ENCODE measurements around the gene SORBS2. TPM values are rescaled to one million over a fixed set of nuclear protein-coding genes. Genes with fewer than 3 reads are reported as not detected.

The SORBS2 gene
- total and polyA plus RNA-seq, 8 donors = 24.2 to 50.8 (median 35.5) TPM

DNA sequence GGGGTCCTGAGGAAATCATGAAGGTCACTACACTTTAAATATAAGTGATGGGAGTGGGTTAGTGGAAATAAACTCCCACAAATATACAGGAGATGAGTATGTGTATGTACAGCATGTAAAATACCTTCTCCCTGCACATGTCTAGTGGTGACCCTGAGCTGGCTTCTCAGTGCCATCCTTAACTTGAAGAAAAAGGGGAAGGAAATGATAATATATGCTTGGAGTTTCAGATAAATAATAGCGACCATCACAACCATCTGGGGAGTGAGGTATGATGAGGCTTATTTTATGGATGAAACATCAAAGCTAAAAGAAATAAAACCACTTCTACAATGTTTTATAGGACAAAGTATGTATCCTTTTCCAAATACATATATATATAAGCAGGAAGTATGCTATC is 41.0 kb upstream of the SORBS2 start:
- H3K27ac ChIP-seq = no peak overlapping the region
- H3K36me3 ChIP-seq = no peaks in the 10 kb centered on the region
- ATAC-seq (no peak), DNase-seq (no peak)
- TF ChIP-seq, protein P1, sequence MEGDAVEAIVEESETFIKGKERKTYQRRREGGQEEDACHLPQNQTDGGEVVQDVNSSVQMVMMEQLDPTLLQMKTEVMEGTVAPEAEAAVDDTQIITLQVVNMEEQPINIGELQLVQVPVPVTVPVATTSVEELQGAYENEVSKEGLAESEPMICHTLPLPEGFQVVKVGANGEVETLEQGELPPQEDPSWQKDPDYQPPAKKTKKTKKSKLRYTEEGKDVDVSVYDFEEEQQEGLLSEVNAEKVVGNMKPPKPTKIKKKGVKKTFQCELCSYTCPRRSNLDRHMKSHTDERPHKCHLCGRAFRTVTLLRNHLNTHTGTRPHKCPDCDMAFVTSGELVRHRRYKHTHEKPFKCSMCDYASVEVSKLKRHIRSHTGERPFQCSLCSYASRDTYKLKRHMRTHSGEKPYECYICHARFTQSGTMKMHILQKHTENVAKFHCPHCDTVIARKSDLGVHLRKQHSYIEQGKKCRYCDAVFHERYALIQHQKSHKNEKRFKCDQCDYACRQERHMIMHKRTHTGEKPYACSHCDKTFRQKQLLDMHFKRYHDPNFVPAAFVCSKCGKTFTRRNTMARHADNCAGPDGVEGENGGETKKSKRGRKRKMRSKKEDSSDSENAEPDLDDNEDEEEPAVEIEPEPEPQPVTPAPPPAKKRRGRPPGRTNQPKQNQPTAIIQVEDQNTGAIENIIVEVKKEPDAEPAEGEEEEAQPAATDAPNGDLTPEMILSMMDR (IDR thresholded peaks at IDR 0.05) = no peak
- peaks cover 0 to 5% of the 10 kb centered on the region in 2 donors for H3K9me3 ChIP-seq
- no peaks in the 10 kb centered on the region for H3K27me3 ChIP-seq
- H3K4me1 ChIP-seq = no peaks in the 10 kb centered on the region
- intact Hi-C loops (cut with DNase I) = no loop called here
- no peak overlapping the region for H3K4me3 ChIP-seq

DNA sequence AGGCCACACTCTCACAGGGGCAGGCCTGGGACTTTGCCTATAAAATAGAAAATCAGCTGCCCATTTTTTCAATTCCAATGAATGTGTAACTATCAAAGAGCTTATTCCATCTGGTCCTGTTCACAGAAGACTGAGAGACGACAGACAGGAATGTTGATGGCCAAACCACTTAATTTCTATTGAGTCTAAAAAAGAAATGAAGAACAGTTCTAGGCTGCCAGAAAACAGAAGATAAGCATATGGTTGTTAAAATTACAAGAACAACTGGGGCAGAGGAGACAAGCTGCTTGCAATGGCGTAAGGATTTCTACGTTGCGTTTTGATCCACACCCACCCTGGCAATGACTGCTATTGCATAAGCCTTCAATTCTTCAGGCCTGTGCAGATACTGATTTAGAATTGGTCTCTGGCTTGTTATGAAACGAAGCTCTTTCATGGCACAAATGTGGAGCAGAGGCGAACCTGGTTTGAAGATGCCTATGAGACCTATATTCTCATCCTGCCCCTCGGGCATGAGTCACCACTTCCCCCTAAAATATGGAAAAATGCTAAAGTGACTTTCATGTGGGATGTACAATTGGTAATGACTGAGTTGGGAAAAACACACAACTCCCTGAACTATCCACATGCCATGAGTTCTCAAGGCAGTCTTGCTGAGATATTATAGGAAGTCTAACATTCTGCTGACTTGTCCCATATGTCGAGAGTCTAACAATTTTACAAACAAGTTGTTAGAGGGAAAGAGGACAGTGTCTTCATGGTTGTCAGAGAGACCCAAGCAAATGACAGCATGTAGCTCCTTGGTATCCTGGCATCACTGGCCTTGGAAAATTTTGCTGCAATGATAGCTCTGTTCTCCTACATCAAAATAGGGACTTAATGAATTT is 37.9 kb upstream of the SORBS2 start:
- TF ChIP-seq, protein P1 (IDR thresholded peaks at IDR 0.05) = no peak
- Histone ChIP-seq H3K9me3 (no peaks in the 10 kb centered on the region), H3K4me3 (no peak overlapping the region), H3K36me3 (no peaks in the 10 kb centered on the region), H3K27me3 (no peaks in the 10 kb centered on the region), H3K4me1 (no peaks in the 10 kb centered on the region), H3K27ac (no peak overlapping the region)
- ATAC-seq (peak; percentile 40), DNase-seq (peak in 2 of 4 donors; percentile 62 to 82)
- intact Hi-C loops (cut with DNase I) = no loop called here

DNA sequence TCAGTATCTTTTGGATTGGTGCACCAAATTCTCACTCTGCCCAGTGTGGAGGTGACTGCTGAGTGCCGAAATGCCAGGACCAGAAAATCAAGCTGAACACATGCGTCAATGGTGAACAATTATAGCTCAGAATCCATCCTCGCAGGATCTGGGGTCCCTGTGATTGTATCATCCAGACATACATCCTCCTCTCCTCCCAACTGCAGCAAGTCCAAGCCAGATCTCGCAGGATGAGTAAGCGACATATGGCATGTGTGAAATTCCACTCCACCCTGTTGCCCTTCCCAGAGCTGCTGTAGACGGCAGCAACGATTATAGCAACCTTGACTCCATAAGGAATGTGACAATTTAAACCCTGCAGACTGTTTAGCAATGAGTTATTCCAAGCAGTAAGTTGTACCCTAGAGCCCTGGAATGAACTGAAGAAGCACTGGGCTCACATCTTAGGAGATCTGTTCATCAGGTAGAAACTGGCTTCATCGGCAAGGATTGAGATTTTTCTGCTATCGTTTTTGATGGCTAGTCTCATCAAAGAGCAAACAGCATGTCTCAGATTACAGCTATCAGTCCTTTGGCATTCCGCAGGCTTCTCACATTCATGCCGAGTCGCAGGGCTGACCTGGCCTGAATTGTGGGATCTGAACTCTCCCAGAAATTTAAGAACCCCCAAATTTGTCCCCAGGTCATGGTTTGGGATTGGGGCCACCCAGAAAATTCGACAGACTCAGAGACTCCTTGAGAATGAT is 35.5 kb upstream of the SORBS2 start:
- no peaks in the 10 kb centered on the region for H3K36me3 ChIP-seq
- TF ChIP-seq, protein P1 (IDR thresholded peaks at IDR 0.05) = no peak
- DNase-seq (no peak), ATAC-seq (no peak)
- H3K9me3 ChIP-seq = no peaks in the 10 kb centered on the region
- no peak overlapping the region for H3K4me3 ChIP-seq
- no peaks in the 10 kb centered on the region for H3K4me1 ChIP-seq
- intact Hi-C loops (cut with DNase I) = no loop called here
- H3K27me3 ChIP-seq = no peaks in the 10 kb centered on the region
- H3K27ac ChIP-seq = no peak overlapping the region

DNA sequence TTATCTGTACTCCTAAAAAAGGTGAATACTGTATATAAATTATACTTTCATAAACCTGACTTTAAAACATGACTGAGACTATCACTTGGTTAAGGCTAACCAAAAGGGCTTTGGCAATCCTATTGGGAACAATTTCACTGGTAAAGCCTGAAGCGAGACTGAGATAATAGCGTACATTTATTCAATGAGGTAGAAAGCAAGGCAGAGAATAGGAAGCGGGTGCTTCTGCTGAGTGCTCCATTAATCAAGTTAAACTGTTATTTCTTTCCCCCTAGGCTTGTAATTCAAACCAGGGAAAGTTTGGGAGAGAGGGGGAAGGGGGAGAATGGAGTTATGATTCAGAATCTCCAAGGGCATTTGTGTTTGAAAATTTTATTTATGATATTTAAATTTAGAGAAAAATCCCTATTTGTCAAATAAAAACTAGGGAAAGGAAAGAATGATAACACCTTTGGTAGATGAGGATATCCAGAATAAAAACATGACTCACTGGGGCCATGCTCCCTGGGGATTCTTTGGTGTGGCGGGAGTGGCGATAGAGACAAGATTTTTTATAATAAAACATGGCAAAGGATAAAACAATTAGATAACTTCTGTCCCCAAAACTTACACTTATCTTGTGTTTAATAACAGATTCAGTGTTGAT is 34.6 kb upstream of the SORBS2 start:
- no peaks in the 10 kb centered on the region for H3K36me3 ChIP-seq
- H3K4me1 ChIP-seq = no peaks in the 10 kb centered on the region
- no peaks in the 10 kb centered on the region for H3K9me3 ChIP-seq
- TF ChIP-seq, protein P1 (IDR thresholded peaks at IDR 0.05) = no peak
- no peak for ATAC-seq
- no peak for DNase-seq
- H3K27ac ChIP-seq = no peak overlapping the region
- intact Hi-C loops (cut with DNase I) = no loop called here
- no peak overlapping the region for H3K4me3 ChIP-seq
- no peaks in the 10 kb centered on the region for H3K27me3 ChIP-seq

DNA sequence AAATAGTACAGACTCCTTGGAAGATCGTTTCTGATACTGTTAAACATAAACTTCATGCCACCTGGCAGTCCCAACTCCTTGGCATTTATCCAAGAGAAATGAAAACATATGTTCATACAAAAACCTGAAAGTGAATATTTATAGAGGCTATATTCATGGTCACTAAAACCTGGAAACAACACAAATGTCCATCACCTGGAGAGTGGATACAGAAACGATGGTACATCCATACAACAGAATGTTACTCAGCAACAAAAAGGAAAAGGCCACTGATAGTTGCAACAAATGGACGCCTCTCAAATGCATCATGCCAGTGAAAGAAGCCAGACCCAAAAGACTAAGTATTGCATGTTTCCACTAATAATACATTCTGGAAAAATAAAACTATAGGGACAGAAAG is 34.0 kb upstream of the SORBS2 start:
- Histone ChIP-seq H3K27ac (no peak overlapping the region), H3K27me3 (no peaks in the 10 kb centered on the region), H3K36me3 (no peaks in the 10 kb centered on the region), H3K4me1 (no peaks in the 10 kb centered on the region), H3K4me3 (no peak overlapping the region), H3K9me3 (no peaks in the 10 kb centered on the region)
- TF ChIP-seq, protein P1 (IDR thresholded peaks at IDR 0.05) = no peak
- DNase-seq (no peak), ATAC-seq (no peak)
- intact Hi-C loops (cut with DNase I) = no loop called here
